Activated T-cell treated with anti-CD3 and anti-CD28 coated beads, Interleukin-2, amount 50 U/mL, for 48 hours (primary cell): ENCODE results near the gene LGI1.

ENCODE experiments used
- DNase-seq, 2 experiments: peaks; one replicate each; pipeline ENCODE4 v3.0.0-alpha.2; 2020

LGI1 gene

DNA sequence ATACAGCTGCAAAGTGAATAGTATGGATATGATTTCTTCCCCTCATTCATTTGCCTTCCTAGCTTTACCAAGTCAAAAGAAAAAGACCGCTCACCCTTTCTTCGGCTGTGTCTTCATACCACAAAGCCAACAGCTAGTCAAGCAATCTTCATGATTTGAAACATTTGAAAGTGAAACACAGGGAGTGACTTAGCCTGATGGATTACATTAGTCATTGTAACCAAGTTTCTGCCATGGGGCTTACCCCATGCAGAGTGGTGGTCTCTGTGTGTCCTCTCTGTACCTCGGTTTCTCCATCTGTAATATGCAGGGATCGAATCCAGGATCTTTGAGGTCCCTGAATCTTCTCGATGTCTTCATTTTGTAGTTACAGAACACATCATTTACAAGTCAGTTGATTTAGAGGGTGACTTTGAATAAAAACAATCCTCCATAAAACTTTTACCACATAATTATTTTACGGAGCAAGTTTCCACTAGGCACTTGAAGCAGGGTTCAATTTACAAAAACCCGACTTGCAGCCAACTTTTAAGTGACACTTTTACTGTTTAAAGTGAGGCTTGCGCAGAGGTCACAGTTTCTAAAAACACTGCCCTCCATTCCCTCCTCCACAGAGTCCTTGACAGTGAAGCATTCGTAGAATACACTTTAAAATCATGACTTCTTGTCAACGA lies 2.2 kb upstream of the LGI1 start:
- DNase-seq: no peak

- no peak for DNase-seq
These were observed 1.6 kb upstream of the LGI1 start for GRCh38 chr10:93756118-93756517.

GRCh38 chr10:93757136-93757535 lies 600 bp upstream of the LGI1 start:
- DNase-seq: no peak

- DNase-seq: no peak
These were observed 761 bp downstream of the LGI1 start for GRCh38 chr10:93758508-93758885.

GRCh38 chr10:93758891-93759410 lies 1.2 kb downstream of the LGI1 start:
- no peak for DNase-seq

DNA sequence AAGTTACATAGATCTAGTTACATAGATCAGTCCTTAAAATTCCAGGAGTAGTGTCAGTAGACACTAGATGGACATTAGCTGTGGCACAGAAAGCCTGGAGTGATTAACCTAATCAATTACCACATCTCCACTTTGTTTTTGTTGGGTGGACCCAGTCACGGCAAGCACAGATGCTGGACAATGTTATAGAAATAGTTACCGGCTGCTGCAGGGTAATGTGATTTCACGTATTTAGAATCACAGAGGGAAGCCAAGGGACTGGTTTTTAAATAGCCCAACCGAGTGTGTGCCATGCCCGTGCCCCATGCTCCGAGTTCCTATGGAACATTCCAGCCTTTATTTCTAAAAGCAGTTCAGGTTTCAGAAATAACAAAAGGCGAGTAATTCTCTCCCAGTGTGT lies 2.8 kb downstream of the LGI1 start:
- no peak for DNase-seq

DNA sequence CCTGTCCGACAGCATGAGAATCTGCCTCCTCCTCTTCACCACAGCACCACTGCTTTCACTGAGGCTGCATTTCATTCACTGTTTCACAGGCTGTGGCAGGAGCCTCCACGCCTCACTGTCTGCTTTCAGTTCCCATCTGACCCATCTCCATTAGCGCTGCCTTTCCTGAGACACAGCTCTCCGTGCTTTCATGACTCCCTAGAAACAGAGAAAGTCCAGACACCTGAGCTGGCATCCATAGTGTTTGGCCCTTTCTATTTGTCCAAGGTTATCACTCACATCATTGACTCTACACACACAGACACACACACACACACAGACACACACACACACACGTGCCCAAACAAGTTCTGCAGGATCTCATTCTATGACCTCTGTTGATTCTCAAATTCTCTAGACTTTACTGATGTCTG lies 5.2 kb downstream of the LGI1 start:
- DNase-seq: no peak

- DNase-seq: no peak
These were observed 9.2 kb downstream of the LGI1 start for GRCh38 chr10:93766918-93767317.

DNA sequence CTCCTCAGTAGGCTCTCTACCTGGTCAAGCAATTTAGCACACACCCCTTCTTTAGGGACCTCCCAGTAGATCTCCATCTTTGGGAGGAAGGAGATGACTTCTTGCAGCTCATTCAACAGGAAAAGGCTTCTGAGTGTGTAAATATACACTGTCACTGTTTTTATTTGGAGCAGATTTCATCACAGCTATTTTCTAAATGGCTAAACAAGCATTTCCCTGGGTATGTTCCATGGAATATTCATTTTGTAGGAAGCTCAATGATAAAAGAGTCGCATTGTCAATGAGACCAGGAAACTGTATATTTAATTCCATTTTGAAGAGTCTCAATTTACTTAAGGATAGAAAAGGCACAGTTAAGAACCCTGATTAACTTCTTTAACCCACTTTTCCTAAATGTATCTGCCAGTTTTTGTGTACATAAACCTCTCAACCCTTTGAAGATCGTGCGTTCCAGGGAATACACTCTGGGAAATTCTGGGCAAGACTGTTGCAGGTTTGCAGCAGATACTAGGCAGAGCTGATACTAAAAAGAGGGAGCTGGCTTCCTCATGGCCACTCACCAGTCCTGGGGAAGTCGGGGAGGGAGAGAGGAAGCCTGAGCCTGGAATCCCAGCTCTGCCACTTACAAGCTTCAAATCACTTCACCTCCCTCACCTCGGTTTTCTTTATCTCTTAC lies 10.1 kb downstream of the LGI1 start:
- no peak for DNase-seq

GRCh38 chr10:93768892-93769291 lies 11.2 kb downstream of the LGI1 start:
- no peak for DNase-seq

- DNase-seq: no peak
These were observed 13.6 kb downstream of the LGI1 start for GRCh38 chr10:93771354-93771753.

DNA sequence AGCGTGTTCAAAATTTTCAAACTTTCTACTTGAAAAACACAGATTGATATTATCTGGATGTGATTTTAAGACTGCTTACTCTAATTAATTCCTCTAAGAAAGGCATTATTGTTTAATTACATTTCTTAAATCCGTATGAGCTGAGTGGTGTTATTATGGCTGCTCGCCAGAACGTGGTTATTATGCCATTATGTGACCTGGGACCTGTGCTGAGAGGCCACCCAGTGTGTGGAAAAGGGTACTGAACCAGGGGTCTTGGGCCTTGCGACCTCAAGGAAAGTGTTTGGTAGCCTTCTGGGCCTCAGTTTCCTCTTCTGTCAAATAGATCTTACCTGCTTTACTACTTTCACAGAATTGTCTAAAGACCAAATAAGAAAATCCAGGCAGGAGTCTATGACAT lies 15.4 kb downstream of the LGI1 start:
- DNase-seq: no peak

DNA sequence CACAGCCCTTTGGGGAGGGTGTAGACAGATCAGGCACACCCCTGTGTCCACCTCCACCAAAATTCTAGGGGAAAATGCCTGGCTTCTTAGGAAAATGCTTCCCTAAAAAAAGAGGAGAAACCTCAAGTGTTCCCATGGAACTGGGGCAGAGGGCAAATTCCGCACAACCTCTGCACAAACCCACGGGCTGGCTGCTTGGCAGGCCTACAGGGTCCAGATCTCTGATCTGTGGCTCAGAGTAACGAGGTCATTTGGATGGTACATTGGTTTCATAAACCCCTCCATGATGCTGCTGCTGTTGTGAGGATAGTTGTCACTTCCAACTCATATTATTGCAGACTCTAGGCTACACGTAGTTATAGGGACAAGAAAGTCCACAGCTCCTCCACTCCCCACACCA lies 16.0 kb downstream of the LGI1 start:
- DNase-seq: no peak

- no peak for DNase-seq
These were observed 17.6 kb downstream of the LGI1 start for GRCh38 chr10:93775356-93775755.

DNA sequence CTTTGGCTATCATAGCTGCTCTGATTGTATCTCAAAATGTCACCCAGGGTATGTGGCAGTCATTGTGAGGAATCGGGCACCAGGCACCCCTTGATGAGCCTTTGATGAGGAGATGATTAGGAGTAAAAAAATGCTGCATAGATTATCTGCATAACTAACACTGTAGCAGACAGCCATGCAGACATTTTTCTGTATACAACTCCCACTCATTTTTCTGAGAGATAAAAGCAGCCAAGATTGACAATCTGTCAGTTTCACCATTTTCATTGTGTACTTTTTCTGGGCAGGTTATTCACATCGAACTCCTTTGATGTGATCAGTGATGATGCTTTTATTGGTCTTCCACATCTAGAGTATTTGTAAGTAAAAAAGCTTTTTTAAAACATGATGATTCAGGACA lies 19.4 kb downstream of the LGI1 start:
- DNase-seq: no peak

GRCh38 chr10:93784059-93784458 lies 26.3 kb downstream of the LGI1 start:
- DNase-seq: no peak

GRCh38 chr10:93788413-93789208 lies 30.9 kb downstream of the LGI1 start:
- DNase-seq: no peak

DNA sequence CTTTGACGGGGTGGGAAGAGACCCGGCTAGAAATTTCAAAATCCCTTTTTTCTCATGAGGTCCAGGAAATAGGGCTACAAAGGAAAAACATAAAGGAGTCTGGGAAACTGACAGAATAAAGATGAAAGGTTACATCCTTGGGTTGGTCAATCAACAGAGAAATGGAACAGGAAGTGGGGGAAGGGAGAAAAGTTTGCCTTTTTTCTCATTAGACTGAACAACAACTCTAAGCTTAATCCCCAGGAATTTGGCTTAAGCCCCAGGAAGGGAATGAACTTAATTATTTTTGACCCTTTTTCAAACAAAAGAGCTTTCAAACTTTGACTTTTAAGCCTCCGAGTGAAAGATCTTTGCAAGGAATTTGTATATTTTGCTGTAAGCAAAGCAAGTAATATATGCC lies 32.7 kb downstream of the LGI1 start:
- DNase-seq: no peak

DNA sequence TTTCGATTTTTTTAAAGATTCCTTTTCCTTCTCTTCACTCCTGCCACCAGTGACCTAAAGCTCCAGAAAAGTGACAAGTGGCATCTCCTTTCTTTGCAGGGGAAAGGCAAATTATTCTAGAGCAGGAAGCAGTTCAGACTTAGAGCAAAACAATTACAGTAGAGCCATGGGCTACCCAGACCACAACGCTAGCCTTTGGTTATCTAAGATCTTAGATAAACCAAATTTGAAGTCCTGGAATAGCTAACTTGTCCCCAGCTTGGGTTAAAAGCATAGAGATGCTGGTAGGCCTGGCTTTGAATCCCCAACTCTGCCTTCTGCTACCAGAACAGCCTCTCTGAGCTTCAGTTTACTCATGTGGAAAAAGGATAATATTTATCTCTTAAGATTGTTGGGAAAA lies 38.4 kb downstream of the LGI1 start:
- DNase-seq: no peak

DNA sequence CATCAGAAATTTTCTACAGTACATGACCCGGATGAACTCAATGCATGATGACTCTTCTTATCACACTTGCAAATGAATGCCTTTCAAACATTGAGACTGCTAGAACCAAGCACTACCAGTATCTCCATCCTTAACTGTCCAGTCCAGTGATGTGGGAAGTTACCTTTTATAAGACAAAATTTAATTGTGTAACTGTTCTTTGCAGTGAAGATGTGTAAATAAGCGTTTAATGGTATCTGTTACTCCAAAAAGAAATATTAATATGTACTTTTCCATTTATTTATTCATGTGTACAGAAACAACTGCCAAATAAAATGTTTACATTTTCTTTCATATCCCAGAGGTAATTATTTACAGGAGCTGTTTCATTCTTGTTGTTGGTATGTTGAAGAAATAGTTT lies 40.1 kb downstream of the LGI1 start:
- no peak for DNase-seq

DNA sequence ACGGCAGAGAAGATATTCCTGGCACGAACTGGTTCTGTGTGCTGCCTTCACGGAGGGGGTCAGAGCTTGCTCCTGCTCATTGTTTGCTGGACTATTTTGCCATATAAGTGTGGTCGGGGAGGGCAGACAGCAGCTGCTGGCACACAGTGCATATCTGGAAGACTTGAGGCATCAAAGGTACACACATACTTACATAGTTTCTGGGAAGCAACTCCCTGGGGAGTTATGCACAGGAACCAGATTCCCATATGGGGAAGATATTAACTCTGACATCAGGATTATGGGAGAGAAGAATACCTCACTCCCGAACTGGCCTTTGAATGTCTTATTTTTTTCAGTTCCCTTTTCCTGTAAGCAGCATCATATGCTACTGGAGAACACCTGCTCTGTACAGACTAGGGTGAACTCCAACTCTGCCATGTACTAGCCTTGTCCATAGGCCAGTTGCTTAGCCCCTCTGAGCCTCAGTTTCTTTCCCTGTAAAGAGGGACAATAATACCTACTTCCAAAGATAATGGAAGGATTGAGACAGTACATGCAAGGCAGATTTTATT lies 41.5 kb downstream of the LGI1 start:
- DNase-seq: no peak

DNA sequence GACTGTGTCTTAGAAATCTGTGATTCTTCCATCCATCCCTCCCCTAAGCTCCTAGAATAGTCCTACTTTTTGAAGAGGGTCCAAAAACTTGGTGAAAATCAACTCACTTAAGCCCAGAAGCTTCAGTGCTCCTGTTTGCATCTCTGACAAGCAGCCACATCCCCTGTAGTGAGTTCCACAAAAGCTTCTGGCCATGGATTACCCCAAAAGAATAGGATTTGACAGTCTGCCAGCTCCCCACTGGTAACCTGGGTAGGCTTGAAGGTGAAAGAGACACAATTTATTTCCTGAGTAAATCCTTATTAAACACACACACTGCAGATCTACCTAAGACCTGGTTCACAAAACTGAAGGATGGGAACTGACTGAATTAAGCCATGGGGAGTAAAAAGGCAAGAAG lies 46.5 kb downstream of the LGI1 start:
- DNase-seq: no peak

- no peak for DNase-seq
These were observed 49.2 kb downstream of the LGI1 start for GRCh38 chr10:93806903-93807302.

GRCh38 chr10:93807371-93807770 lies 49.6 kb downstream of the LGI1 start:
- DNase-seq: no peak
